ENCODE results near the gene MESP1. TPM values are rescaled to one million over a fixed set of nuclear protein-coding genes. Genes with fewer than 3 reads are reported as not detected.

The MESP1 gene
- polyA plus RNA-seq, 1 donor (not counting 4 experiments of a cell fraction or from before 2014, with no cell fraction given) = not detected

GRCh38 chr15:89792106-89792805 lies 41.2 kb upstream of the MESP1 start:
- no peak for TF ChIP-seq EZH2 (IDR thresholded peaks at IDR 0.05; ENCODE audit: low read length)
- no peak for TF ChIP-seq CTCF (optimal IDR thresholded peaks at IDR 0.05 in 1 of 3, IDR thresholded peaks at IDR 0.05 in 1 of 3, conservative IDR thresholded peaks at IDR 0.05 in 1 of 3; ENCODE audit: extremely low read depth in 1 of 3, insufficient read depth in 2 of 3, low read length in 3 of 3)
- no peak overlapping the region for H3K27ac ChIP-seq (ENCODE audit: control insufficient read depth, insufficient read depth, low read length)
- H3K79me2 ChIP-seq (ENCODE audit: control insufficient read depth, insufficient read depth, low read length) = no peaks in the 10 kb centered on the region
- no peaks in the 10 kb centered on the region for H3K4me1 ChIP-seq (ENCODE audit: control insufficient read depth, extremely low read depth, insufficient read depth, low read length)
- DNase-seq (ENCODE audit: low read depth, low spot score) (no peak), FAIRE-seq (no peak)
- H3K9me3 ChIP-seq (ENCODE audit: control insufficient read depth, low read depth, low read length) = no peaks in the 10 kb centered on the region
- dilution Hi-C loops (cut with MboI; ENCODE audit: extremely low pct_ligation_motif_present, low sequenced_read_pairs) = no loop called here
- H3K9me1 ChIP-seq (ENCODE audit: control insufficient read depth, extremely low read depth, insufficient read depth, low read length) = no peaks in the 10 kb centered on the region
- no peak overlapping the region for H3K9ac ChIP-seq (ENCODE audit: control insufficient read depth, extremely low read depth, insufficient read depth, low read length)
- no peaks in the 10 kb centered on the region for H3K27me3 ChIP-seq (ENCODE audit: control insufficient read depth, extremely low read depth, insufficient read depth, low read length)
- H4K20me1 ChIP-seq (ENCODE audit: control insufficient read depth, extremely low read depth, insufficient read depth, low read length) = no peaks in the 10 kb centered on the region
- H3K36me3 ChIP-seq (ENCODE audit: control insufficient read depth in 2 of 2, extremely low read depth in 1 of 2, insufficient read depth in 2 of 2, low read length in 2 of 2) = no peaks in the 10 kb centered on the region
- H3K4me3 ChIP-seq (ENCODE audit: control insufficient read depth in 2 of 3, extremely low read depth in 1 of 3, insufficient read depth in 2 of 3, low read depth in 1 of 3, low read length in 3 of 3) = no peak overlapping the region
- no peak overlapping the region for H3K4me2 ChIP-seq (ENCODE audit: control insufficient read depth, extremely low read depth, insufficient read depth, low read depth, low read length)
- no peak overlapping the region for H2AFZ ChIP-seq (ENCODE audit: control insufficient read depth, low read length)

GRCh38 chr15:89790661-89791060 lies 39.6 kb upstream of the MESP1 start:
- dilution Hi-C loops (cut with MboI; ENCODE audit: extremely low pct_ligation_motif_present, low sequenced_read_pairs) = no loop called here
- no peak overlapping the region for H3K9ac ChIP-seq (ENCODE audit: control insufficient read depth, extremely low read depth, insufficient read depth, low read length)
- no peak overlapping the region for H3K4me2 ChIP-seq (ENCODE audit: control insufficient read depth, extremely low read depth, insufficient read depth, low read depth, low read length)
- H3K4me3 ChIP-seq (ENCODE audit: control insufficient read depth in 2 of 3, extremely low read depth in 1 of 3, insufficient read depth in 2 of 3, low read depth in 1 of 3, low read length in 3 of 3) = no peak overlapping the region
- H3K9me3 ChIP-seq (ENCODE audit: control insufficient read depth, low read depth, low read length) = no peaks in the 10 kb centered on the region
- no peak overlapping the region for H2AFZ ChIP-seq (ENCODE audit: control insufficient read depth, low read length)
- H4K20me1 ChIP-seq (ENCODE audit: control insufficient read depth, extremely low read depth, insufficient read depth, low read length) = no peaks in the 10 kb centered on the region
- no peaks in the 10 kb centered on the region for H3K27me3 ChIP-seq (ENCODE audit: control insufficient read depth, extremely low read depth, insufficient read depth, low read length)
- TF ChIP-seq CTCF (optimal IDR thresholded peaks at IDR 0.05 in 1 of 3, IDR thresholded peaks at IDR 0.05 in 1 of 3, conservative IDR thresholded peaks at IDR 0.05 in 1 of 3; ENCODE audit: extremely low read depth in 1 of 3, insufficient read depth in 2 of 3, low read length in 3 of 3) (no peak), EZH2 (IDR thresholded peaks at IDR 0.05; ENCODE audit: low read length) (no peak)
- H3K9me1 ChIP-seq (ENCODE audit: control insufficient read depth, extremely low read depth, insufficient read depth, low read length) = no peaks in the 10 kb centered on the region
- no peak for FAIRE-seq
- H3K4me1 ChIP-seq (ENCODE audit: control insufficient read depth, extremely low read depth, insufficient read depth, low read length) = no peaks in the 10 kb centered on the region
- no peaks in the 10 kb centered on the region for H3K79me2 ChIP-seq (ENCODE audit: control insufficient read depth, insufficient read depth, low read length)
- no peaks in the 10 kb centered on the region for H3K36me3 ChIP-seq (ENCODE audit: control insufficient read depth in 2 of 2, extremely low read depth in 1 of 2, insufficient read depth in 2 of 2, low read length in 2 of 2)
- DNase-seq (ENCODE audit: low read depth, low spot score) = no peak
- no peak overlapping the region for H3K27ac ChIP-seq (ENCODE audit: control insufficient read depth, insufficient read depth, low read length)
